Naive thymus-derived CD8-positive, alpha-beta T cell (primary cell): Measurements from ENCODE around the gene LCLAT1. TPM values are rescaled to one million over a fixed set of nuclear protein-coding genes. Genes with fewer than 3 reads are reported as not detected.
"Not testable (repeated sequence)": the region's sequence is repeated elsewhere in the genome, so short reads cannot be mapped to it uniquely, and the experiment has no call there.

Experiments
- ATAC-seq, 2 donors: fragments of 150-1000 bp; cut with Tn5 transposase in 1 of 2; sonication (Bioruptor Pico), chemical (Tn5 transposase) in 1 of 2; 1 replicate in 1 of 2; 2 replicates in 1 of 2; pipeline ENCODE4 v1.10.0; 2021; ENCODE audit warnings: mild to moderate bottlenecking in 2 of 2, moderate library complexity in 2 of 2
- POLR2A ChIA-PET: fragments of 350-600 bp; sonication (Branson Sonifier 250); formaldehyde crosslinking; loops from one replicate; lab custom pipeline; 2021; ENCODE audit warnings: antibody characterized with exemption; lab: Charles Lee
- DNase-seq, 10 donors: peaks; one replicate each; pipeline versions ENCODE4 v3.0.0 to v3.0.0-alpha.2; 2020 to 2022
- H3K27ac Mint-ChIP-seq, 10 donors: one replicate each; pipeline ENCODE4 v1.8.0; 2020 to 2022; ENCODE audit warnings: mild to moderate bottlenecking in 10 of 10, mixed read lengths in 10 of 10, moderate library complexity in 4 of 10, inconsistent platforms in 1 of 10
- H3K27me3 Mint-ChIP-seq, 5 donors: one replicate each; pipeline ENCODE4 v1.8.0; 2021 to 2022; ENCODE audit warnings: mixed read lengths in 5 of 5
- H3K36me3 Mint-ChIP-seq, 3 donors: one replicate each; pipeline ENCODE4 v1.8.0; 2020 to 2022; ENCODE audit warnings: mixed read lengths in 3 of 3, mild to moderate bottlenecking in 2 of 3, inconsistent platforms in 1 of 3
- H3K4me1 Mint-ChIP-seq, 4 donors: one replicate each; pipeline ENCODE4 v1.8.0; 2021 to 2022; ENCODE audit warnings: mixed read lengths in 4 of 4
- H3K4me3 Mint-ChIP-seq, 10 donors: one replicate each; pipeline ENCODE4 v1.8.0; 2020 to 2022; ENCODE audit warnings: mild to moderate bottlenecking in 10 of 10, mixed read lengths in 10 of 10, moderate library complexity in 6 of 10, inconsistent platforms in 1 of 10
- H3K9me3 Mint-ChIP-seq, 9 donors: one replicate each; pipeline ENCODE4 v1.8.0; 2020 to 2022; ENCODE audit warnings: mixed read lengths in 9 of 9, mild to moderate bottlenecking in 3 of 9, inconsistent platforms in 1 of 9, moderate library complexity in 1 of 9
- polyA plus RNA-seq, 3 donors: library from polyadenylated mRNA; unstranded; fragments of 300-500 nt; fragmentation: Illumina TruSeq; gene quantifications; one replicate each; pipeline ENCODE4 v1.2.3, GENCODE V29; 2021
- total RNA-seq, 8 experiments: library from RNA in 2 of 8; stranded (reverse) in 2 of 8; gene quantifications; one replicate each; pipeline ENCODE4 v1.2.3 and lab custom pipeline; 2021 to 2026

LCLAT1 gene
- total and polyA plus RNA-seq, 5 experiments from 2014 or later: 12.4 to 28.2 (median 20.8) TPM

GRCh38 chr2:30511122-30512083 is 64.4 kb downstream of the LCLAT1 start:
- peak overlapping the region in 2 of 10 donors; percentile 12 to 40 for H3K27ac Mint-ChIP-seq

GRCh38 chr2:30512243-30512886 is 65.3 kb downstream of the LCLAT1 start:
- POLR2A ChIA-PET: no interaction called here
- Mint-ChIP-seq H3K36me3 (peaks cover 5 to 19% (median 5%) of the 10 kb centered on the region in 3 donors), H3K4me1 (peaks cover 27 to 60% (median 41%) of the 10 kb centered on the region in 4 donors), H3K27me3 (no peaks in the 10 kb centered on the region), H3K9me3 (peaks cover 0 to 16% (median 4%) of the 10 kb centered on the region in 9 donors), H3K27ac (peak overlapping the region in 1 of 10 donors; percentile 21), H3K4me3 (peak overlapping the region in 2 of 10 donors; percentile 6 to 23)
- DNase-seq: no peak
- ATAC-seq: no peak

More at GRCh38 chr2:30511122-30512083, 64.4 kb downstream of the LCLAT1 start:
- Mint-ChIP-seq H3K27me3 (no peaks in the 10 kb centered on the region), H3K36me3 (peaks cover 3 to 16% (median 5%) of the 10 kb centered on the region in 3 donors), H3K4me1 (peaks cover 26 to 56% (median 42%) of the 10 kb centered on the region in 4 donors), H3K4me3 (no peak overlapping the region), H3K9me3 (peaks cover 0 to 17% (median 3%) of the 10 kb centered on the region in 9 donors)
- POLR2A ChIA-PET: no interaction called here
- DNase-seq (no peak), ATAC-seq (no peak)

DNA sequence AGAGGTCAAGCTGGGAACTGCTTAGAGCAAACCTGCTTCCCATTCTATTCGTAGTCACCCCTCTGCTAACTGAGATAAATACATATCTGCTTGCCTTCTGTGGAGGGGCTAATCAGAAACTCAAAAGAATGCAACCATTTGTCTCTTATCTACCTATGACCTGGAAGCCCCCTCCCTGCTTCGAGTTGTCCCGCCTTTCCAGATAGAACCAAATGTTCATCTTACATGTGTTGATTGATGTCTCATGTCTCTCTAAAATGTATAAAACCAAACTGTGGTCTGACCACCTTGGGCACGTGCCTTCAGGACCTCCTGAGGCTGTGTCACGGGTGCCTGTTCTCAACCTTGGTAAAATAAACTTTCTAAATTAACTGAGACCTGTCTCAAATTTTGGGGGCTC is 66.6 kb downstream of the LCLAT1 start:
- POLR2A ChIA-PET, DNase-seq, H3K27me3 Mint-ChIP-seq, ATAC-seq: not testable (repeated sequence)
- Mint-ChIP-seq H3K36me3 (peaks cover under 1 to 16% (median 14%) of the 10 kb centered on the region in 3 donors), H3K4me3 (peak overlapping the region in 1 of 10 donors; percentile 1), H3K4me1 (peaks cover 26 to 65% (median 38%) of the 10 kb centered on the region in 4 donors), H3K9me3 (peaks cover 0 to 18% (median 10%) of the 10 kb centered on the region in 9 donors), H3K27ac (peak overlapping the region in 3 of 10 donors; percentile 27 to 54 (median 50))

GRCh38 chr2:30514134-30514847 is 67.2 kb downstream of the LCLAT1 start:
- DNase-seq: no peak
- peaks cover 25 to 60% (median 33%) of the 10 kb centered on the region in 4 donors for H3K4me1 Mint-ChIP-seq
- no peaks in the 10 kb centered on the region for H3K27me3 Mint-ChIP-seq

GRCh38 chr2:30514848-30515435 is 67.9 kb downstream of the LCLAT1 start:
- peak overlapping the region in 3 of 10 donors; percentile 2 to 70 (median 43) for H3K27ac Mint-ChIP-seq
- H3K36me3 Mint-ChIP-seq: peaks cover 11 to 27% (median 24%) of the 10 kb centered on the region in 3 donors
- peaks cover 24 to 57% (median 32%) of the 10 kb centered on the region in 4 donors for H3K4me1 Mint-ChIP-seq
- H3K27me3 Mint-ChIP-seq: no peaks in the 10 kb centered on the region
- peaks cover 0 to 26% (median 18%) of the 10 kb centered on the region in 9 donors for H3K9me3 Mint-ChIP-seq
- POLR2A ChIA-PET: no interaction called here
- no peak for ATAC-seq
- H3K4me3 Mint-ChIP-seq: peak overlapping the region in 1 of 10 donors; percentile 5
- no peak for DNase-seq

More at GRCh38 chr2:30514134-30514847, 67.2 kb downstream of the LCLAT1 start:
- peak overlapping the region in 1 of 10 donors; percentile 1 for H3K4me3 Mint-ChIP-seq
- H3K36me3 Mint-ChIP-seq: peaks cover 7 to 21% (median 18%) of the 10 kb centered on the region in 3 donors
- peak overlapping the region in 3 of 10 donors; percentile 2 to 54 (median 50) for H3K27ac Mint-ChIP-seq
- POLR2A ChIA-PET: no interaction called here
- ATAC-seq: no peak
- H3K9me3 Mint-ChIP-seq: peaks cover 0 to 21% (median 16%) of the 10 kb centered on the region in 9 donors

DNA sequence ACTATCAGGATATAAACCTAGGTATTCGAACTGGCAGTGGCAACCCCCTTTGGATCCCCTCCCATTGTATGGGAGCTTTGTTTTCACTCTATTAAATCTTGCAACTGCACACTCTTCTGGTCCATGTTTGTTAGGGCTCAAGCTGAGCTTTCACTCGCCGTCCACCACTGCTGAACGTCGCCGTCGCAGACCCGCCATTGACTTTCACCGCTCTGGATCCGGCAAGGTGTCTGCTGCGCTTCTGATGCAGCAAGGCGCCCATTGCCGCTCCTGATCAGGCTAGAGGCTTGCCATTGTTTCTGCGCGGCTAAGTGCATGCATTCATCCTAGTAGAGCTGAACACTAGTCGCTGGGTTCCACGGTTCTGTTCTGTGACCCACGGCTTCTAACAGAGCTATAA is 69.1 kb downstream of the LCLAT1 start:
- Mint-ChIP-seq H3K4me3 (peak overlapping the region in 1 of 10 donors; percentile 7), H3K36me3 (peaks cover 12 to 29% (median 28%) of the 10 kb centered on the region in 3 donors), H3K4me1 (peaks cover 16 to 45% (median 22%) of the 10 kb centered on the region in 4 donors), H3K27me3 (no peaks in the 10 kb centered on the region), H3K27ac (no peak overlapping the region), H3K9me3 (peaks cover 0 to 28% (median 19%) of the 10 kb centered on the region in 9 donors)
- no peak for ATAC-seq
- POLR2A ChIA-PET: no interaction called here
- no peak for DNase-seq

DNA sequence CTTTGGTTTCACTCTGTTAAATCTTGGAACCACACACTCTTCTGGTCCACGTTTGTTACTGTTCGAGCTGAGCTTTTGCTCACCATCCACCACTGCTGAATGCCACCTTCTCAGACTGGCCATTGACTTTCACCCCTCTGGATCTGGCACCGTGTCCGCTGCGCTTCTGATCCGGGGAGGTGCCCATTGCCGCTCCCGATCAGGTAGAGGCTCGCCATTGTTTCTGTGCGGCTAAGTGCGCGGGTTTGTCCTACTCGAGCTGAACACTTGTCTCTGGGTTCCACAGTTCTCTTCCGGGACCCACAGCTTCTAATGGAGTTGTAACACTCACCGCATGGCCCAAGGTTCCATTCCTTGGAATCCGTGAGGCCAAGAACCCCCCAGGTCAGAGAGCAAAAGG is 72.8 kb downstream of the LCLAT1 start:
- Mint-ChIP-seq H3K9me3 (peaks cover 0 to 28% (median 22%) of the 10 kb centered on the region in 9 donors), H3K27ac (no peak overlapping the region), H3K36me3 (peaks cover 17 to 41% (median 37%) of the 10 kb centered on the region in 3 donors), H3K4me3 (no peak overlapping the region), H3K27me3 (no peaks in the 10 kb centered on the region), H3K4me1 (peaks cover 2 to 32% (median 11%) of the 10 kb centered on the region in 4 donors)
- DNase-seq: no peak
- POLR2A ChIA-PET: no interaction called here
- no peak for ATAC-seq

DNA sequence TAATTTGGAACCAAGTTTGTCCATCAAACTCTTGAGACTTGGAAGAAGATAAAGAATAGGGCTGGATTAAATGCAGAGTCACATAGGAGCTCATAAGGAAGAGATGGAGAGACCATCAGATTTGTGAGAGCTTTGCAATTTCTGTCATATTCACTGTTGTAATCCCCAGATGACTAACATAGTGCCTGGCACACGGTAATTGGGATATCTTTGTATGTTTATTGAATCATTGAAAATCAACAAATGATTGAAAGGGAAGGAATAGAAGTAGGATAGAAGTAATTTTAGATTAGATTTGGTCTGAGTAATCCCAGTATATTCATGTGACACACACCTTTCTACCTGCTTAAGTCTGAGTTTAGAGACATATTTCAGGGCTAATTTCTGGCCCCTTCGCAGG is 75.4 kb downstream of the LCLAT1 start:
- Mint-ChIP-seq H3K27me3 (no peaks in the 10 kb centered on the region), H3K27ac (peak overlapping the region in 1 of 10 donors; percentile 28), H3K9me3 (peaks cover 2 to 38% (median 29%) of the 10 kb centered on the region in 9 donors), H3K4me3 (no peak overlapping the region), H3K36me3 (peaks cover 28 to 60% (median 57%) of the 10 kb centered on the region in 3 donors), H3K4me1 (peaks cover 2 to 21% (median 7%) of the 10 kb centered on the region in 4 donors)
- DNase-seq: no peak
- no peak for ATAC-seq
- POLR2A ChIA-PET: no interaction called here

- peaks cover 11 to 54% (median 52%) of the 10 kb centered on the region in 3 donors for H3K36me3 Mint-ChIP-seq
- peak overlapping the region in 1 of 10 donors; percentile 43 for H3K27ac Mint-ChIP-seq
- H3K9me3 Mint-ChIP-seq: peaks cover 2 to 13% (median 11%) of the 10 kb centered on the region in 9 donors
- peaks cover 2 to 23% (median 8%) of the 10 kb centered on the region in 4 donors for H3K4me1 Mint-ChIP-seq
- DNase-seq (no peak), ATAC-seq (no peak)
- H3K27me3 Mint-ChIP-seq: no peaks in the 10 kb centered on the region
- POLR2A ChIA-PET: no interaction called here
- no peak overlapping the region for H3K4me3 Mint-ChIP-seq
Observed at GRCh38 chr2:30527411-30527810, 80.4 kb downstream of the LCLAT1 start.

GRCh38 chr2:30527859-30528258 is 80.8 kb downstream of the LCLAT1 start:
- POLR2A ChIA-PET: no interaction called here
- H3K4me3 Mint-ChIP-seq: no peak overlapping the region
- H3K36me3 Mint-ChIP-seq: peaks cover 11 to 54% (median 53%) of the 10 kb centered on the region in 3 donors
- no peaks in the 10 kb centered on the region for H3K27me3 Mint-ChIP-seq
- DNase-seq (no peak), ATAC-seq (no peak)
- no peak overlapping the region for H3K27ac Mint-ChIP-seq
- H3K9me3 Mint-ChIP-seq: peaks cover 2 to 13% (median 11%) of the 10 kb centered on the region in 9 donors
- H3K4me1 Mint-ChIP-seq: peaks cover under 1 to 19% (median 7%) of the 10 kb centered on the region in 4 donors

DNA sequence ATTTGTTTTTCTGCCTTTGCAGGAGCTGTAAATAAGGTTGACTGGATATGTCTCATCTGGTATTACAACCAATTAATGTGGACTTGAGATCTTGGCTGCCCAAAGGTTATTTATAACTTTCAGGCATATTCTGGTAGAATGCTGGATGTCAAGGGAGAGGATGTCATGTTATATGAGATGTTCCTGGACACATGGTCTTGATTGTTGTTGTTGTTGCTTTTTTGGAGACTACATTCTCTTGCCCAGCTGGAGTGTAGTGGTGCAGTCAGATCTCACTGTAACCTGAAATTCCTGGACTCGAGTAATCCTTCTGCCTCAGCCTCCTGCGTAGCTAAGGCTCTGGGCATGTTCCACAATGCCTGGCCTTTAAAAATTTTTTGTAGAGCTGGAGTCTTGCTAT is 83.3 kb downstream of the LCLAT1 start:
- POLR2A ChIA-PET: no interaction called here
- H3K27ac Mint-ChIP-seq: no peak overlapping the region
- peaks cover 0 to 15% (median 5%) of the 10 kb centered on the region in 4 donors for H3K4me1 Mint-ChIP-seq
- H3K4me3 Mint-ChIP-seq: no peak overlapping the region
- H3K27me3 Mint-ChIP-seq: no peaks in the 10 kb centered on the region
- ATAC-seq (no peak), DNase-seq (no peak)
- peaks cover 4 to 21% (median 11%) of the 10 kb centered on the region in 9 donors for H3K9me3 Mint-ChIP-seq
- H3K36me3 Mint-ChIP-seq: peaks cover 20 to 72% (median 67%) of the 10 kb centered on the region in 3 donors
